Middle frontal gyrus (tissue), 1 donor: ENCODE measurements around the gene FAM50A.

ENCODE experiments used
- DNase-seq: peaks from one replicate; pipeline ENCODE4 v3.0.0-alpha.2; 2015; ENCODE audit warnings: low spot score; ENCODE audit errors: extremely low spot score

Gene FAM50A

GRCh38 chrX:154413142-154413541, 30.8 kb upstream of the FAM50A start:
- no peak for DNase-seq

- DNase-seq = no peak
Measured at GRCh38 chrX:154417157-154417556, 26.8 kb upstream of the FAM50A start.

- no peak for DNase-seq
Measured at GRCh38 chrX:154419189-154419588, 24.8 kb upstream of the FAM50A start.

- no peak for DNase-seq
Measured at GRCh38 chrX:154419688-154420401, 24.1 kb upstream of the FAM50A start.

GRCh38 chrX:154420402-154420756, 23.6 kb upstream of the FAM50A start:
- DNase-seq = no peak

GRCh38 chrX:154426916-154427770, 16.8 kb upstream of the FAM50A start:
- no peak for DNase-seq

GRCh38 chrX:154428176-154429171, 15.5 kb upstream of the FAM50A start, which contains the start of gene ATP6AP1:
Gene ATP6AP1 (plus strand): TSS chrX:154428677. CDS start chrX:154428693, 16 bp downstream.
- DNase-seq = peak; percentile 75

- no peak for DNase-seq
Measured at GRCh38 chrX:154429711-154430110, 14.2 kb upstream of the FAM50A start.

- no peak for DNase-seq
Measured at GRCh38 chrX:154430479-154430878, 13.5 kb upstream of the FAM50A start.

GRCh38 chrX:154430916-154431315, 13.0 kb upstream of the FAM50A start:
- DNase-seq = no peak

GRCh38 chrX:154431341-154431740, 12.6 kb upstream of the FAM50A start:
- no peak for DNase-seq

- no peak for DNase-seq
Measured at GRCh38 chrX:154432210-154432609, 11.7 kb upstream of the FAM50A start.

GRCh38 chrX:154433605-154434004, 10.3 kb upstream of the FAM50A start:
- no peak for DNase-seq

- DNase-seq = no peak
Measured at GRCh38 chrX:154434394-154435168, 9.4 kb upstream of the FAM50A start.

- no peak for DNase-seq
Measured at GRCh38 chrX:154435171-154435733, 8.7 kb upstream of the FAM50A start.

GRCh38 chrX:154436374-154436982, 7.5 kb upstream of the FAM50A start:
- DNase-seq = no peak

- DNase-seq = no peak
Measured at GRCh38 chrX:154436983-154437752, 6.8 kb upstream of the FAM50A start, which contains the start of gene GDI1. Gene GDI1 (plus strand): TSS chrX:154437154. CDS start chrX:154437255, 101 bp downstream.

GRCh38 chrX:154437971-154438893, 5.7 kb upstream of the FAM50A start:
- no peak for DNase-seq
